Sigmoid colon (tissue), 7 donors: ENCODE measurements around the gene CACNA1G. TPM values are rescaled to one million over a fixed set of nuclear protein-coding genes. Genes with fewer than 3 reads are reported as not detected.

Experiments
- DNase-seq: peaks from one replicate; pipeline ENCODE4 v3.0.0-alpha.2; 2019
- H3K27ac ChIP-seq, 4 donors: fragments of 200-600 bp; sonication (generic); one replicate each; pipeline ENCODE4 v1.5.1; 2016 to 2019; ENCODE audit warnings: mild to moderate bottlenecking in 1 of 4
- H3K27me3 ChIP-seq, 3 donors: fragments of 200-600 bp; sonication (generic); one replicate each; pipeline ENCODE4 v1.5.1; 2019; ENCODE audit warnings: mild to moderate bottlenecking in 1 of 3
- H3K36me3 ChIP-seq, 4 donors: fragments of 200-600 bp; sonication (generic); one replicate each; pipeline ENCODE4 v1.5.1; 2016 to 2019
- H3K4me1 ChIP-seq, 4 donors: fragments of 200-600 bp; sonication (generic); one replicate each; pipeline ENCODE4 v1.5.1; 2017 to 2019
- H3K4me3 ChIP-seq, 4 donors: fragments of 200-600 bp; sonication (generic); one replicate each; pipeline ENCODE4 v1.5.1; 2017 to 2019; ENCODE audit warnings: mild to moderate bottlenecking in 2 of 4, moderate library complexity in 1 of 4
- H3K9me3 ChIP-seq, 4 donors: fragments of 200-600 bp in 3 of 4; sonication (generic) in 3 of 4; one replicate each; pipeline versions ENCODE4 v1.5.1 to v1.6.1; 2013 to 2019
- CTCF ChIP-seq, 4 experiments: fragments of 450-650 bp in 3 of 4; fragments of 200-600 bp in 1 of 4; IDR thresholded peaks; one replicate each; pipeline ENCODE4 v1.5.1; 2016 to 2019; ENCODE audit warnings: antibody characterized with exemption in 4 of 4, mild to moderate bottlenecking in 3 of 4, moderate library complexity in 2 of 4
- EP300 ChIP-seq, 4 donors: sonication (generic); formaldehyde crosslinking; IDR thresholded peaks; one replicate each; pipeline ENCODE4 v1.6.1; 2017; ENCODE audit warnings: antibody characterized with exemption in 4 of 4
- POLR2A ChIP-seq, 2 donors: fragments of 450-650 bp; IDR thresholded peaks; one replicate each; pipeline ENCODE4 v1.6.1; 2016; ENCODE audit warnings: antibody characterized with exemption in 2 of 2, mild to moderate bottlenecking in 2 of 2, moderate library complexity in 2 of 2
- POLR2AphosphoS5 ChIP-seq, 4 donors: sonication (generic); formaldehyde crosslinking; IDR thresholded peaks; one replicate each; pipeline ENCODE4 v1.6.1; 2017; ENCODE audit warnings: antibody characterized with exemption in 4 of 4
- WGBS, 2 donors: extraction: QIAGEN DNeasy Blood & Tissue Kit; methylation state at CpG; one replicate each; pipeline ENCODE4 v1.1.7; 2013; 5-methylcytosine and 5-hydroxymethylcytosine counted together
- intact Hi-C: fragments of 100-400 bp; cut with DNase I; formaldehyde crosslinking; loops from one replicate; pipeline ENCODE4 v1.15.1; 2023
- polyA plus RNA-seq, 3 donors: library from polyadenylated mRNA; stranded (reverse); fragments of 200-250 nt; gene quantifications; one replicate each; pipeline ENCODE4 v1.2.3, GENCODE V29; 2013
- total RNA-seq, 4 donors: library from RNA; depleted of rRNA; stranded (reverse); fragments of >200 nt; gene quantifications; one replicate each; pipeline ENCODE4 v1.1.0, GENCODE V29; 2016
- donor health status: healthy with polysubstance abuse.
- donor health status: Bipolar disorder and iron deficiency.
- donor health status: healthy.

The CACNA1G gene
- total and polyA plus RNA-seq, 7 donors: under 0.01 to 1.4 (median 0.34) TPM; not detected in 1

- Histone ChIP-seq H3K36me3 (no peaks in the 10 kb centered on the region), H3K4me1 (no peaks in the 10 kb centered on the region), H3K27me3 (no peaks in the 10 kb centered on the region), H3K4me3 (no peak overlapping the region), H3K27ac (no peak overlapping the region), H3K9me3 (no peaks in the 10 kb centered on the region)
- 47 to 60% methylated on average over 8 of the region's 8 CpGs for WGBS, 2 donors
- intact Hi-C loops: no loop called here
- no peak for TF ChIP-seq POLR2A (IDR thresholded peaks at IDR 0.05)
- TF ChIP-seq POLR2AphosphoS5 (IDR thresholded peaks at IDR 0.05): no peak
- TF ChIP-seq CTCF (IDR thresholded peaks at IDR 0.05): no peak
- no peak for TF ChIP-seq EP300 (IDR thresholded peaks at IDR 0.05)
- DNase-seq: no peak
These were observed 107.7 kb downstream of the CACNA1G start for GRCh38 chr17:50668025-50668837.

- no peaks in the 10 kb centered on the region for H3K27me3 ChIP-seq
- H3K4me1 ChIP-seq: no peaks in the 10 kb centered on the region
- H3K27ac ChIP-seq: no peak overlapping the region
- intact Hi-C loops: no loop called here
- H3K4me3 ChIP-seq: no peak overlapping the region
- no peak for DNase-seq
- TF ChIP-seq CTCF (IDR thresholded peaks at IDR 0.05) (no peak), POLR2A (IDR thresholded peaks at IDR 0.05) (no peak), EP300 (IDR thresholded peaks at IDR 0.05) (no peak)
- WGBS, 2 donors: 86 to 89% methylated on average over 9 of the region's 9 CpGs
- H3K36me3 ChIP-seq: no peaks in the 10 kb centered on the region
- no peaks in the 10 kb centered on the region for H3K9me3 ChIP-seq
These were observed 108.5 kb downstream of the CACNA1G start for GRCh38 chr17:50668838-50669581.

- WGBS, 2 donors: 96% methylated on average over 5 of the region's 5 CpGs
- DNase-seq: no peak
- TF ChIP-seq POLR2AphosphoS5 (IDR thresholded peaks at IDR 0.05) (no peak), EP300 (IDR thresholded peaks at IDR 0.05) (no peak), CTCF (IDR thresholded peaks at IDR 0.05) (no peak)
These were observed 111.6 kb downstream of the CACNA1G start for GRCh38 chr17:50672071-50672470.

GRCh38 chr17:50672831-50673551 is 112.5 kb downstream of the CACNA1G start:
- 90 to 93% methylated on average over 20 of the region's 20 CpGs for WGBS, 2 donors
- Histone ChIP-seq H3K4me3 (no peak overlapping the region), H3K4me1 (no peaks in the 10 kb centered on the region), H3K9me3 (no peaks in the 10 kb centered on the region), H3K27me3 (no peaks in the 10 kb centered on the region), H3K36me3 (no peaks in the 10 kb centered on the region), H3K27ac (no peak overlapping the region)
- intact Hi-C loops: no loop called here
- peak; percentile 53 for DNase-seq
- TF ChIP-seq EP300 (IDR thresholded peaks at IDR 0.05) (no peak), CTCF (IDR thresholded peaks at IDR 0.05) (no peak), POLR2AphosphoS5 (IDR thresholded peaks at IDR 0.05) (no peak), POLR2A (IDR thresholded peaks at IDR 0.05) (no peak)

More at GRCh38 chr17:50672071-50672470, 111.6 kb downstream of the CACNA1G start:
- Histone ChIP-seq H3K4me3 (no peak overlapping the region), H3K36me3 (no peaks in the 10 kb centered on the region), H3K27me3 (no peaks in the 10 kb centered on the region), H3K27ac (no peak overlapping the region), H3K9me3 (no peaks in the 10 kb centered on the region), H3K4me1 (no peaks in the 10 kb centered on the region)
- intact Hi-C loops: no loop called here
